GM23248 (cell line): ENCODE data around the gene ACACB. TPM values are rescaled to one million over a fixed set of nuclear protein-coding genes. Genes with fewer than 3 reads are reported as not detected.

ENCODE experiments used
- DNase-seq: peaks from one replicate; pipeline ENCODE4 v3.0.0-alpha.2; 2015
- H2AFZ ChIP-seq: fragments of 200-600 bp; sonication (generic); 2 replicates; pipeline ENCODE4 v1.6.1; 2016; ENCODE audit warnings: antibody characterized with exemption
- H3F3A ChIP-seq: fragments of 200-600 bp; sonication (generic); 2 replicates; pipeline ENCODE4 v1.6.1; 2016; ENCODE audit warnings: mild to moderate bottlenecking, antibody characterized with exemption, mixed run types; ENCODE audit not compliant: insufficient read depth
- H3K27ac ChIP-seq: fragments of 200-600 bp; sonication (generic); 2 replicates; pipeline ENCODE4 v1.5.1; 2016; ENCODE audit warnings: mild to moderate bottlenecking
- H3K27me3 ChIP-seq: fragments of 200-600 bp; sonication (generic); replicated peaks from 2 replicates; pipeline ENCODE4 v1.6.1; 2016; ENCODE audit warnings: mild to moderate bottlenecking; ENCODE audit not compliant: insufficient read depth
- H3K36me3 ChIP-seq: fragments of 200-600 bp; sonication (generic); 2 replicates; pipeline ENCODE4 v1.6.1; 2016; ENCODE audit warnings: low read depth, mild to moderate bottlenecking
- H3K4me1 ChIP-seq: fragments of 200-600 bp; sonication (generic); 2 replicates; pipeline ENCODE4 v1.6.1; 2016; ENCODE audit warnings: mild to moderate bottlenecking; ENCODE audit not compliant: insufficient read depth
- H3K4me2 ChIP-seq: fragments of 200-600 bp; sonication (generic); one replicate; pipeline ENCODE4 v1.6.1; 2016; ENCODE audit warnings: mild to moderate bottlenecking; ENCODE audit not compliant: unreplicated experiment
- H3K4me3 ChIP-seq: fragments of 200-600 bp; sonication (generic); 2 replicates; pipeline ENCODE4 v1.5.1; 2016; ENCODE audit warnings: mild to moderate bottlenecking
- H3K79me2 ChIP-seq: fragments of 200-600 bp; sonication (generic); 2 replicates; pipeline ENCODE4 v1.6.1; 2016; ENCODE audit warnings: mild to moderate bottlenecking; ENCODE audit not compliant: insufficient read depth
- H3K9ac ChIP-seq: fragments of 200-600 bp; sonication (generic); 2 replicates; pipeline ENCODE4 v1.6.1; 2016; ENCODE audit warnings: mild to moderate bottlenecking
- H3K9me2 ChIP-seq: fragments of 200-600 bp; sonication (generic); 2 replicates; pipeline ENCODE4 v1.6.1; 2016; ENCODE audit warnings: mixed run types, mild to moderate bottlenecking, moderate library complexity; ENCODE audit not compliant: insufficient read depth
- H3K9me3 ChIP-seq: fragments of 200-600 bp; sonication (generic); one replicate; pipeline ENCODE4 v1.6.1; 2017; ENCODE audit warnings: low read depth
- H4K20me1 ChIP-seq: fragments of 200-600 bp; sonication (generic); 2 replicates; pipeline ENCODE4 v1.6.0; 2016; ENCODE audit not compliant: insufficient read depth
- EZH2 ChIP-seq: fragments of 200-600 bp; sonication (generic); IDR thresholded peaks from 2 replicates; pipeline ENCODE4 v1.6.1; 2018; ENCODE audit warnings: antibody characterized with exemption, mild to moderate bottlenecking; ENCODE audit not compliant: insufficient read depth, poor library complexity, severe bottlenecking
- EZH2phosphoT487 ChIP-seq: fragments of 200-600 bp; sonication (generic); IDR thresholded peaks from 2 replicates; pipeline ENCODE4 v1.6.1; 2018; ENCODE audit warnings: antibody characterized with exemption, moderate library complexity, mild to moderate bottlenecking, low read depth; ENCODE audit not compliant: insufficient read depth
- WGBS, 2 experiments: methylation state at CpG; one replicate each; pipeline ENCODE4 v1.1.6; 2015 to 2017; ENCODE audit warnings: low lambda C conversion rate in 2 of 2, low coverage in 1 of 2; ENCODE audit errors: missing lambda C conversion rate in 2 of 2; 5-methylcytosine and 5-hydroxymethylcytosine counted together
- in situ Hi-C: fragments of 300-500 bp; cut with MboI; formaldehyde crosslinking; loops from 2 replicates; pipeline ENCODE4 v1.15.0; 2020
- polyA plus RNA-seq: library from polyadenylated mRNA; unstranded; fragments of >200 nt; fragmentation: Nextera tagmentation; extraction: Ambion mirVana; gene quantifications from 2 replicates; pipeline ENCODE4 v1.2.1, GENCODE V29; 2016
- total RNA-seq: library from RNA; depleted of rRNA; stranded (reverse); fragments of >200 nt; shearing (Covaris generic); gene quantifications from 2 replicates; pipeline ENCODE4 v1.2.3, GENCODE V29; 2014

Gene ACACB
- total and polyA plus RNA-seq, 2 experiments from 2014 or later: 0.66 to 4.1 TPM

DNA sequence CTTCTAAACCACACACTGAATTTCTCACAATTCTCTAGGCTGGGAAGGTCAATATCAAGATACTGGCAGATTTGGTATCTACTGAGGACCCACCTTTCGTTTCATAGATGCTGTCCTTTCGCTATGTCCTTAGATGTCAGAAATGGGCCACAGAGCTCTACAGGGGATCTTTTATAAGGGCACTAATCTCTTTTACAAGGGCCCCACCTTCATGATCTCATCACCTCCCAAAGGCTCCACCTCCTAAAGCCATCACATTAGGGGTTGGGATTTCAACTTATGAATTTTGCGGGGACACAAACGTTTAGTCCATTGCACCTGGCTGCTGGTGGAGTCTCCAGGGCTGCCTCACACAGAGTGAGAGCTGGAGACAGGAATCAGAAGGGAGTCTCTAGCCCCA is 79.9 kb downstream of the ACACB start:
- in situ Hi-C loops: no loop called here
- 92 to 93% methylated on average over 4 of the region's 4 CpGs for WGBS, 2 experiments

DNA sequence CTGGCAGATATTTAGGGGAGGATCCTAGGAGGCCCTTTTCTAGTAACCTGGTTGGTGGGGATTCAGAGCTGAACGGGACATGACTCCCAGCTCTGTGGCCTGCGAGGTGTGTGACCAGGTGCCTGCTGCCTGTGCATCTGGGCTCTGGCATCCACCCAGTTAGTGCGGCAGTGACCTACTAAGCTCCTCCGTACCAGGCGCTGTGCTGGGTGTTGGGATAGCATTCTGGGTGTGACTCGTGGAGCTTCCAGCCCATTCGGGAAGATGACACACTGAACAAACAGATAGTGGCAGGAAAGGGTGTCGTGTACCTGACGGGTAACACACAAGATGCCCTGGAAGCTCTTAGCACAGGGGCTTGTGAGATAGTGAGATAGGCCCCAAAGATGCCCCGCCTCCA is 80.9 kb downstream of the ACACB start:
- Histone ChIP-seq H3K4me3 (no peak overlapping the region), H3K4me1 (0 out of 2 replicates have a peak, but pooled peaks cover 4% of the 10 kb centered on the region), H3K4me2 (no peak overlapping the region), H3K36me3 (no peaks in the 10 kb centered on the region), H2AFZ (no peak overlapping the region), H4K20me1 (no peaks in the 10 kb centered on the region), H3K27ac (no peak overlapping the region), H3K9ac (no peak overlapping the region), H3F3A (no peaks in the 10 kb centered on the region), H3K9me3 (no peaks in the 10 kb centered on the region), H3K79me2 (no peaks in the 10 kb centered on the region), H3K27me3 (no peaks in the 10 kb centered on the region), H3K9me2 (no peaks in the 10 kb centered on the region)
- in situ Hi-C loops: no loop called here
- 89 to 90% methylated on average over 10 of the region's 10 CpGs for WGBS, 2 experiments
- DNase-seq: no peak
- TF ChIP-seq EZH2 (no peak), EZH2phosphoT487 (no peak)

More for the DNA sequence above, 79.9 kb downstream of the ACACB start:
- no peak for DNase-seq
- H3K27me3 ChIP-seq: no peaks in the 10 kb centered on the region
- no peak overlapping the region for H3K4me2 ChIP-seq
- H3K9ac ChIP-seq: no peak overlapping the region
- H3K27ac ChIP-seq: no peak overlapping the region
- no peak overlapping the region for H2AFZ ChIP-seq
- no peak overlapping the region for H3K4me3 ChIP-seq
- no peaks in the 10 kb centered on the region for H3K79me2 ChIP-seq
- no peaks in the 10 kb centered on the region for H4K20me1 ChIP-seq
- H3K36me3 ChIP-seq: no peaks in the 10 kb centered on the region
- no peaks in the 10 kb centered on the region for H3K9me3 ChIP-seq
- no peaks in the 10 kb centered on the region for H3K9me2 ChIP-seq
- no peaks in the 10 kb centered on the region for H3F3A ChIP-seq
- H3K4me1 ChIP-seq: 0 out of 2 replicates have a peak, but pooled peaks cover 10% of the 10 kb centered on the region
- TF ChIP-seq EZH2: no peak
- TF ChIP-seq EZH2phosphoT487: no peak

DNA sequence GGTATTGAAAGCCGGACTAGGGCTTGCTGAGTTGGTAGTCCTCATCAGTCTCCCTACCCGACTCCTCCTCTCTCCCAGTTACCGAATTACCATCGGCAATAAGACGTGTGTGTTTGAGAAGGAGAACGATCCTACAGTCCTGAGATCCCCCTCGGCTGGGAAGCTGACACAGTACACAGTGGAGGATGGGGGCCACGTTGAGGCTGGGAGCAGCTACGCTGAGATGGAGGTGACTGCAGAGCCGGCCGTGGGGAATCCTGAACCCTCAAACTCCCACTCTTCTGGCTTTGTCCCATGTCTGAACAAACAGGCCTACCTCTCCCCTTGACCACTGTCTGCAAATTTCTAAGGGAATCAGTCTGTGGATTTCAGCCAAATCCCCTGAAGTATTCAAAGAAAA is 82.9 kb downstream of the ACACB start:
- Histone ChIP-seq H3K36me3 (no peaks in the 10 kb centered on the region), H3K4me3 (no peak overlapping the region), H3K9me2 (no peaks in the 10 kb centered on the region), H3K4me1 (no peaks in the 10 kb centered on the region), H3K9me3 (no peaks in the 10 kb centered on the region), H2AFZ (no peak overlapping the region), H3F3A (no peaks in the 10 kb centered on the region), H3K9ac (no peak overlapping the region), H3K27ac (no peak overlapping the region), H3K79me2 (no peaks in the 10 kb centered on the region), H3K4me2 (no peak overlapping the region), H4K20me1 (no peaks in the 10 kb centered on the region), H3K27me3 (no peaks in the 10 kb centered on the region)
- TF ChIP-seq EZH2: no peak
- no peak for TF ChIP-seq EZH2phosphoT487
- WGBS, 2 experiments: 89 to 91% methylated on average over 11 of the region's 11 CpGs
- in situ Hi-C loops: no loop called here
- no peak for DNase-seq

DNA sequence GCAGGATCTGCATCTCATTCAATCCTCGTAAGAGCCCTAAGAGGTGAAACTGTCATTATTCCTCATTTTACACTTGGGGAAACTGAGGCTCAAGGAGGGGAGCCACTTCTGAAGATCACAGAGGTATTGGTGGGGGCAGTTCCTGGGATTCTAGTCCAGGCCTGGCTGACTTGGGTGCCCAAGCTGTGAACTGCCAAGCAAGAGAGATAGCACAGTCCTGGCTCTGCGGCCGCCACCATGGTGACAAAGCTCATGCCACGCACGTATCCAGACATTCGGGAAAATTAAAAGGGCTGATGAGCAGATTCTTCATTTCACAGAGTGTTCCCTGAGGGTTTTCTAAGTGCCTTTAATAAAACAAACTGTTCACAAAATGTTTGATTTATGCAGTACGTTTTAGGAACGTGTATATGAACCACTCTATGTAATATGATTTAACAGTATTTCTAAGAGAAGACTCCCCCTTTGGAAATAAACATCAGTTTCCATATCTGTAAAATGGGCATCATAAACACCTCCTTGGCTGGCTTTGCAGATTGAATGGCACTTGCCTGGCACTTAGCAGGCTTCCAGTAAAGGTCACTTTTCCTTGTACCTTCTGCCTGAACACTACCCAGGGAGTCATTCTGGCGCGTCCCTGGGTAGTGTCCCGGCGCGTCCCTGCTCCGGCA is 84.6 kb downstream of the ACACB start:
- in situ Hi-C loops: no loop called here
- 76 to 84% methylated on average over 14 of the region's 14 CpGs for WGBS, 2 experiments
- TF ChIP-seq EZH2: no peak
- no peak for TF ChIP-seq EZH2phosphoT487

More for the DNA sequence above, 84.6 kb downstream of the ACACB start:
- Histone ChIP-seq H3K9ac (no peak overlapping the region), H3K27ac (no peak overlapping the region), H3K36me3 (no peaks in the 10 kb centered on the region), H3K9me3 (no peaks in the 10 kb centered on the region), H3K4me2 (no peak overlapping the region), H3F3A (no peaks in the 10 kb centered on the region), H3K4me3 (no peak overlapping the region), H2AFZ (no peak overlapping the region), H3K27me3 (no peaks in the 10 kb centered on the region), H4K20me1 (no peaks in the 10 kb centered on the region), H3K9me2 (no peaks in the 10 kb centered on the region), H3K79me2 (no peaks in the 10 kb centered on the region), H3K4me1 (no peaks in the 10 kb centered on the region)
- no peak for DNase-seq
